Right lobe of liver (tissue), 6 donors: ENCODE measurements around the gene KCTD19. TPM values are rescaled to one million over a fixed set of nuclear protein-coding genes. Genes with fewer than 3 reads are reported as not detected.

Experiments used
- ATAC-seq, 4 donors: fragments of 200-7000 bp; cut with Tn5 transposase; one replicate each; pipeline ENCODE4 v1.9.1; 2020; ENCODE audit warnings: mild to moderate bottlenecking in 4 of 4, moderate library complexity in 4 of 4
- DNase-seq, 3 donors: peaks; one replicate each; pipeline ENCODE4 v3.0.0-alpha.2; 2020
- H3K27ac ChIP-seq, 3 donors: fragments of 200-600 bp; one replicate each; pipeline ENCODE4 v1.8.0; 2022
- H3K27me3 ChIP-seq, 2 donors: fragments of 200-600 bp; one replicate each; pipeline ENCODE4 v1.8.0; 2022
- H3K36me3 ChIP-seq, 4 donors: fragments of 200-600 bp; sonication (generic) in 1 of 4; one replicate each; pipeline versions ENCODE4 v1.5.1 to v1.8.0; 2017 to 2022; ENCODE audit warnings: control low read depth in 1 of 4
- H3K4me1 ChIP-seq, 4 donors: fragments of 200-600 bp; sonication (generic) in 1 of 4; one replicate each; pipeline versions ENCODE4 v1.5.1 to v1.8.0; 2017 to 2022; ENCODE audit warnings: control low read depth in 1 of 4
- H3K4me3 ChIP-seq, 3 donors: fragments of 200-600 bp; one replicate each; pipeline ENCODE4 v1.8.0; 2022
- H3K9me3 ChIP-seq, 4 donors: fragments of 200-600 bp; sonication (generic) in 1 of 4; one replicate each; pipeline versions ENCODE4 v1.5.1 to v1.8.0; 2017 to 2022; ENCODE audit warnings: control low read depth in 1 of 4
- CTCF ChIP-seq, 4 donors: fragments of 200-600 bp in 3 of 4; fragments of 450-650 bp in 1 of 4; IDR thresholded peaks; one replicate each; pipeline versions ENCODE4 v1.5.1 to v1.8.0; 2016 to 2022; ENCODE audit warnings: antibody characterized with exemption in 4 of 4, mild to moderate bottlenecking in 2 of 4
- POLR2A ChIP-seq: fragments of 450-650 bp; IDR thresholded peaks from one replicate; pipeline ENCODE4 v1.6.1; 2017; ENCODE audit warnings: antibody characterized with exemption, mild to moderate bottlenecking
- WGBS: methylation state at CpG from one replicate; pipeline ENCODE4 v1.1.6; 2018; ENCODE audit warnings: low coverage, low lambda C conversion rate; ENCODE audit not compliant: insufficient coverage; ENCODE audit errors: missing lambda C conversion rate; 5-methylcytosine and 5-hydroxymethylcytosine counted together
- intact Hi-C, 2 donors: fragments of 100-400 bp; cut with DNase I; formaldehyde crosslinking; loops; one replicate each; pipeline versions ENCODE4 v1.11.2 to v1.14.1; 2022
- total RNA-seq, 6 experiments: library from RNA; depleted of rRNA in 2 of 6; stranded (reverse); fragments of >200 nt in 2 of 6; fragmentation: NEBNext Ultra II Directional in 3 of 6; extraction: Animal tissue kit (Norgen Biotek cat#: 25700) in 3 of 6; gene quantifications; one replicate each; pipeline versions ENCODE4 v1.1.0 to v1.2.4, GENCODE V29; 2016 to 2023
- donor health status: DM: no; HTN: yes; CAD: no.
- donor health status: DM: no; HTN: no; CAD: no.
- donor health status: DM: no; HTN: no; CAD: no.
- donor health status: DM: no; HTN: yes; CAD: no.
- donor health status: DM: no; HTN: yes; CAD: no.

The KCTD19 gene
- total RNA-seq, 6 experiments from 2014 or later = not detected

- no peaks in the 10 kb centered on the region for H3K4me1 ChIP-seq
- H3K4me3 ChIP-seq = no peak overlapping the region
- no peaks in the 10 kb centered on the region for H3K9me3 ChIP-seq
- 66% methylated on average over 5 of the region's 5 CpGs for WGBS
- intact Hi-C loops = no loop called here
- TF ChIP-seq POLR2A = no peak
- TF ChIP-seq CTCF (IDR thresholded peaks at IDR 0.05) = no peak
- DNase-seq (peak in 1 of 3 donors; percentile 15), ATAC-seq (peak in 1 of 4 donors; percentile 51)
- no peaks in the 10 kb centered on the region for H3K27me3 ChIP-seq
- no peak overlapping the region for H3K27ac ChIP-seq
- H3K36me3 ChIP-seq = no peaks in the 10 kb centered on the region
Measured at GRCh38 chr16:67311607-67312488, 14.7 kb downstream of the KCTD19 start.

DNA sequence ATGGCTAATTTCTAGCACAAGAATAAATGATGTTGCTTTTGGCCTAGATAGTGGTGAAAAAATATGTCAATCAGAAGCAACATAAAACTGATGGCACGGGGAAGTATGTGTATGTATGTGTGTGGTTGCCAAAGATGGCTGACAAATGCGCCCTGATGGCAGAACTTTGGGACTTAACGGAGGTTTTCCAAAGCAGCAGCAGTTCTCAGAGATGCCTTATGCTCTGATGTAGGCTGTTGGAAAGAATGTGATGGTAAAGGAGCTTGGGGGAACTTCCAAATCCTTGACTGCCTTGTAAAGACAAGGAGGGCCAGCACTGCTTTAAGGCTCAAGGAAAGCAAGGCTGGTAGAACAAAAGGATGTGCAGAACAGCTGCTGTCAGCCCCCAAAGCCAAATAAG is 16.0 kb downstream of the KCTD19 start:
- 81% methylated on average over 3 of the region's 3 CpGs for WGBS
- DNase-seq = no peak
- H3K4me3 ChIP-seq = no peak overlapping the region
- H3K9me3 ChIP-seq = no peaks in the 10 kb centered on the region
- ATAC-seq = no peak
- no peak overlapping the region for H3K27ac ChIP-seq
- no peaks in the 10 kb centered on the region for H3K36me3 ChIP-seq
- intact Hi-C loops = no loop called here
- TF ChIP-seq POLR2A = no peak
- TF ChIP-seq CTCF (IDR thresholded peaks at IDR 0.05) = no peak
- H3K4me1 ChIP-seq = no peaks in the 10 kb centered on the region
- no peaks in the 10 kb centered on the region for H3K27me3 ChIP-seq

DNA sequence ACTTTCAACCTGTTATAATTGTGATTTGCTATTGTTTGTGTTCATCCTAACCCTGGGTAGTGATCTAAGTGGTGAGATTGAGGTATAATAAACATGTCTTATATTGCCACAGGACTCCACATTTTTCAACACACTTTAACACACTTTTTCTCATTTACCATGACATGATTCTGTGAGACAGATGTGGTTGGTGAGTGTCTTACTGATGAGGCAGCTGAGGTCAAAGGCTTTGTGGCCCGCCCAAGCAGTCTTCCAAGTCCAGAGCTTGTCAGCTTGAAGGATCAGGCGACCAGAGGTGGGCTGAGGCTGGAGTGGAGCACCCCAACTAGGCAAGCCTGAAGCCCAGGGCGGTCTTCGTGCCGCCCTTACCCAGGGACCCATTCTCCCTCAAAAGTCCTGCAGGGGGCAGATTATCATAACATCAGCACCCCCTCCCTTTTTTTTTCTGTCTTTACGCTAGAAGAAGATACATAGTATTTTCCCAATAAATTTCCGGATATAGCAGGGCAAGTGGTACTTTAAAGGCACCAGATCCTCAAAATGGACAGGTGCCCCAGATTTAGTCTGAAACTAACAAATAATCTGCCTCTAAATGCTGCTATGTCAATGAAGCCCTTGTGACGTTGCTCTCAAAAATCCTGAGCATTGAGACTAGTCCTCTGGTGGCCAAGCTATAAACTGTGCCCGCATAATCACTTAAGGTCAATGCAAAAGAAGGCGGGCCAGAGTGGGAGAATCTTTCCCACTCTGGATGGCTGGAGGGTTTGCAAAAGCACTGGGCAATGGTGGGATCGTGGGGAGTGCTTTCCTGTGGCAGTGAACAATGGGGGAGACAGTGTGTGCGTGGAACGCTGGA is 21.1 kb downstream of the KCTD19 start:
- TF ChIP-seq CTCF (IDR thresholded peaks at IDR 0.05) (no peak), POLR2A (no peak)

DNA sequence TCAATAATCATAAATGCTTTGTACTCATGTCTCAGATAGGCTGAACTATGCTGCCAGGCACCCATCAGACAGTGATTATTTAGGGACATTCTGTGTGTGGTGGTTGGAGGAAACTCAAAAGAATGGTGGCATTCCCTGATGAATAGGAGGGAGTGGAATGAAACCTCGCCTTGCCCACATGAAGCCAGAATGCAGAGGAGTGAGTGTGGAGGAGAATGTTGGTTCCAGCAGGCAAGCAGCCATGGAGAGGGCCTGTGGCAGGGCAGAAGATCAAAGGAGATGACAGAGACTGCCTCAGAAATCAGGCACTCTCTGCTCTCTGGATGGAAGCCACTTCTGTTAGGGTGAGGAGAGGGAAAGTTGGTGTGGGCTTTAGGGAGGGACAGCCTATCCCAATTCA is 22.5 kb downstream of the KCTD19 start:
- H3K4me3 ChIP-seq = no peak overlapping the region
- no peaks in the 10 kb centered on the region for H3K36me3 ChIP-seq
- ATAC-seq = no peak
- WGBS = 60% methylated on average over 1 of the region's 1 CpG
- H3K4me1 ChIP-seq = no peaks in the 10 kb centered on the region
- no peaks in the 10 kb centered on the region for H3K9me3 ChIP-seq
- peak in 1 of 3 donors; percentile 14 for DNase-seq
- intact Hi-C loops = no loop called here
- TF ChIP-seq CTCF (IDR thresholded peaks at IDR 0.05) = no peak
- TF ChIP-seq POLR2A = no peak
- H3K27ac ChIP-seq = no peak overlapping the region
- H3K27me3 ChIP-seq = no peaks in the 10 kb centered on the region

More for the DNA sequence above, 21.1 kb downstream of the KCTD19 start:
- Histone ChIP-seq H3K9me3 (no peaks in the 10 kb centered on the region), H3K27me3 (no peaks in the 10 kb centered on the region), H3K4me3 (no peak overlapping the region), H3K36me3 (no peaks in the 10 kb centered on the region), H3K27ac (no peak overlapping the region), H3K4me1 (no peaks in the 10 kb centered on the region)
- DNase-seq = peak in 1 of 3 donors; percentile 23
- intact Hi-C loops = no loop called here
- ATAC-seq = no peak
- WGBS = 72% methylated on average over 5 of the region's 13 CpGs
